Lower leg skin (tissue), 4 donors: ENCODE results near the gene PTGR3. TPM values are rescaled to one million over a fixed set of nuclear protein-coding genes. Genes with fewer than 3 reads are reported as not detected.

ENCODE experiments used
- DNase-seq, 2 donors: peaks; one replicate each; pipeline ENCODE4 v3.0.0-alpha.2; 2019; ENCODE audit warnings: low spot score in 2 of 2
- H3K4me3 ChIP-seq: fragments of 200-600 bp; sonication (generic); 2 replicates; pipeline ENCODE4 v1.5.1; 2017; ENCODE audit warnings: mild to moderate bottlenecking, low read depth; ENCODE audit not compliant: poor library complexity, severe bottlenecking
- CTCF ChIP-seq, 3 donors: fragments of 450-650 bp; IDR thresholded peaks; one replicate each; pipeline ENCODE4 v1.5.1; 2016; ENCODE audit warnings: antibody characterized with exemption in 3 of 3, mild to moderate bottlenecking in 3 of 3, moderate library complexity in 2 of 3
- POLR2A ChIP-seq, 2 donors: fragments of 450-650 bp; IDR thresholded peaks; one replicate each; pipeline ENCODE4 v1.6.1; 2016 to 2017; ENCODE audit warnings: antibody characterized with exemption in 2 of 2, mild to moderate bottlenecking in 1 of 2, moderate library complexity in 1 of 2
- WGBS, 2 donors: methylation state at CpG; one replicate each; pipeline ENCODE4 v1.1.5; 2018; 5-methylcytosine and 5-hydroxymethylcytosine counted together
- intact Hi-C: fragments of 100-400 bp; cut with DNase I; formaldehyde crosslinking; loops from one replicate; pipeline ENCODE4 v1.15.0; 2023; ENCODE audit warnings: low total_unique reads
- total RNA-seq, 4 donors: library from RNA; depleted of rRNA; stranded (reverse); fragments of >200 nt; gene quantifications; one replicate each; pipeline ENCODE4 v1.1.0, GENCODE V29; 2016

Gene PTGR3
- total RNA-seq, 4 donors from 2014 or later: 11.7 to 29.3 (median 24.2) TPM

DNA sequence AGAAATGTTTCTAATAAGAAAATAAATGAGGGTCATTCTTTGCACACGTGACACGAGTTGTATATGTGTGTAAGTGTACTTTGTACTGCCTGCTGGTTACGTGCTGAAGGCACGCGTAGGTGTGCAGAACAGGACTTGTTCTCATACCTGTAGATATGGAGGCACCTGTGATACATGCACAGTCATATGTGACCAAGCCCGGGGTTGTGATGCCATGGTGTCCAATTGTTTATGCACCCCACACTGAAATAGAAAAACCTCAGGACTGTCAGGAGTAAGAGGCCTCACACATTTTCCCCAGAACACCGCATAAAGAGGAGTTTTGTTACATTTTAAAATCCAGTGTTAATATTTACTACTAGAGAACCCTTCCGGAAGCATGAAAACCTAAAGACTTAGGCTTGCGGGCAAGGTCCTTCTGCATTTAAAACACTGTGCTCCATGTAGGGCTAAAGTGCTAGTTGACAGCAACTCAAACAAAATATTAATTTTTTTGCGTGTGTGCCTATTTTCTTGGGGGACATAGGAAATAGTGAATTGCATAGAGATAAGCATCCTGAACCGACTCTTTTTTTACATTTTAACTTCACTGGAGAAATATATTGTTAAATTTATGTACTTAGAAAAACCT is 10.9 kb upstream of the PTGR3 start:
- no peak for TF ChIP-seq CTCF (IDR thresholded peaks at IDR 0.05)
- TF ChIP-seq POLR2A (IDR thresholded peaks at IDR 0.05): no peak
- no peak overlapping the region for H3K4me3 ChIP-seq
- no peak for DNase-seq
- 90 to 92% methylated on average over 11 of the region's 11 CpGs for WGBS, 2 donors
- intact Hi-C loops: no loop called here

GRCh38 chr18:75218065-75218923 is 9.4 kb upstream of the PTGR3 start:
- 81 to 84% methylated on average over 12 of the region's 12 CpGs for whole genome bisulfite sequencing, 2 donors
- intact Hi-C loops: no loop called here
- TF ChIP-seq CTCF (IDR thresholded peaks at IDR 0.05) (no peak), POLR2A (IDR thresholded peaks at IDR 0.05) (no peak)
- no peak for DNase-seq
- no peak overlapping the region for H3K4me3 ChIP-seq

GRCh38 chr18:75216911-75217689 is 8.2 kb upstream of the PTGR3 start:
- intact Hi-C loops: no loop called here
- DNase-seq: no peak
- no peak overlapping the region for H3K4me3 ChIP-seq
- TF ChIP-seq POLR2A (IDR thresholded peaks at IDR 0.05): no peak
- WGBS, 2 donors: 88 to 92% methylated on average over 10 of the region's 10 CpGs

- TF ChIP-seq CTCF (IDR thresholded peaks at IDR 0.05): no peak
- no peak for TF ChIP-seq POLR2A (IDR thresholded peaks at IDR 0.05)
- 75% methylated on average over 7 of the region's 7 CpGs for WGBS, 2 donors
- no peak for DNase-seq
- no peak overlapping the region for H3K4me3 ChIP-seq
- intact Hi-C loops: no loop called here
Measured at GRCh38 chr18:75216212-75216910, 7.4 kb upstream of the PTGR3 start.

DNA sequence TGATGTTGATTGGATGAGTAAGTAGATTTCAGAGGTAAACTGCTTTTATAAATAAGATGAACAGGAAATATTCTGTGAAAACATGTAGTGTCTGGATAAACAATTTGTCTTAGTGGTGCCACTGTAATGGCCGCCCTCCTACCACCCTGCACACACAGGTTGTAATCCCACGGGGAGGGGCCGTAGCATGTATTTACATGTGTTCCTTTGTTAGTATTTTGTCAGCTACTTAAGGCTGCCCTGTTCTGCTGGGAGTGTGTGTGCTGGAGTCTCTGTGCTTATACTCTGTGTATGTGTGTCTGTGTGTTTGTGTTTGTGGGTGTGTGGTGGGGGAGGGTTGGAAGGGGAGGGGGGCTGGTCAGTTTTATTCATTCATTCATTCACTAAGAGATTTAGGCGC is 6.7 kb upstream of the PTGR3 start:
- no peak for DNase-seq
- WGBS, 2 donors: 59 to 74% methylated on average over 4 of the region's 4 CpGs
- H3K4me3 ChIP-seq: no peak overlapping the region
- no peak for TF ChIP-seq POLR2A (IDR thresholded peaks at IDR 0.05)
- intact Hi-C loops: no loop called here

- TF ChIP-seq POLR2A (IDR thresholded peaks at IDR 0.05): no peak
- TF ChIP-seq CTCF (IDR thresholded peaks at IDR 0.05): no peak
- 91 to 92% methylated on average over 12 of the region's 12 CpGs for WGBS, 2 donors
- intact Hi-C loops: no loop called here
- no peak for DNase-seq
- no peak overlapping the region for H3K4me3 ChIP-seq
Measured at GRCh38 chr18:75214766-75215510, 6.0 kb upstream of the PTGR3 start.
